GOT3 (cell line): ENCODE measurements around the gene OTOG.
"Not testable (repeated sequence)": the region's sequence is repeated elsewhere in the genome, so short reads cannot be mapped to it uniquely, and the experiment has no call there.

Source experiments
- DNase-seq: peaks from one replicate; lab custom pipeline; 2025; ENCODE audit warnings: mixed read lengths; lab: John Stamatoyannopoulos, UW

OTOG gene

DNA sequence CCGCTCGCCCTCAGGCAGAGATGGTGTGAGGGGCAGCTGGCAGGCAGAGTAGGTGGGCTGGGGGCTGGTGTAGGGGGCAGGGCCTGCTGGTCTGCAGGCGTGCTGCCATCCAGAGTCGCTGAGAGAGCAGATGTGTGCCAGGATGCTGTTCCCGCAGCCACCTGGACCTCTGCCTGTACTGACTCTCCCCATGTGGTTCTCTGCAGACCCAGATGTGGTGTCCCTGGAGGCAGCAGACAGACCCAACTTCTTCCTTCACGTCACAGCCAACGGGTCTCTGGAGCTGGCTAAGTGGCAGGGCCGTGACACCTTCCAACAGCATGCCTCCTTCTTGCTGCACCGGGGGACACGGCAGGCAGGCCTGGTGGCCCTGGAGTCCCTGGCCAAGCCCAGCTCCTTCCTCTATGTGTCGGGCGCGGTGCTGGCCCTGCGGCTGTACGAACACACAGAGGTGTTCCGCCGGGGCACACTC is 58.6 kb downstream of the OTOG start:
- DNase-seq: no peak

GRCh38 chr11:17606233-17607082 is 59.4 kb downstream of the OTOG start:
- no peak for DNase-seq

- DNase-seq: no peak
Observed at GRCh38 chr11:17607083-17607429, 60.0 kb downstream of the OTOG start.

- DNase-seq: no peak
Observed at GRCh38 chr11:17607591-17608570, 60.8 kb downstream of the OTOG start.

DNA sequence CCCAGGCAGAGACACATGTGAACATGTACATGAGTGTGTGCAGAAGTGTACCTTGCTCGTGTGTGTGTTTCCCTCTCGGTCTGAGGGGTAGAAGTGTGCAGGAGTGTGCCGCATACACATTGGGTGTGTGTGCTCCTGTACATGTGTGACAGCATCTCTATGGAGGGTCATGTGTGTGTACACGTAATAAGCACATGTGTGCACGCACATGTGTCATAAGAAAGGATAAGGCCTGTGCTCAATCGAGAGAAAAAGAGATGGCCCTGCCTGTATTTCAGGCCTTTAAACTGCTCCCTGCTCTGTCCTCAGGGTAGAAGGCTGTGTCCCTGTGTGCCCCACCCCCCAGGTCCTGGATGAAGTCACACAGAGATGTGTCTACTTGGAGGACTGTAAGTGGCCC is 61.8 kb downstream of the OTOG start:
- no peak for DNase-seq

DNA sequence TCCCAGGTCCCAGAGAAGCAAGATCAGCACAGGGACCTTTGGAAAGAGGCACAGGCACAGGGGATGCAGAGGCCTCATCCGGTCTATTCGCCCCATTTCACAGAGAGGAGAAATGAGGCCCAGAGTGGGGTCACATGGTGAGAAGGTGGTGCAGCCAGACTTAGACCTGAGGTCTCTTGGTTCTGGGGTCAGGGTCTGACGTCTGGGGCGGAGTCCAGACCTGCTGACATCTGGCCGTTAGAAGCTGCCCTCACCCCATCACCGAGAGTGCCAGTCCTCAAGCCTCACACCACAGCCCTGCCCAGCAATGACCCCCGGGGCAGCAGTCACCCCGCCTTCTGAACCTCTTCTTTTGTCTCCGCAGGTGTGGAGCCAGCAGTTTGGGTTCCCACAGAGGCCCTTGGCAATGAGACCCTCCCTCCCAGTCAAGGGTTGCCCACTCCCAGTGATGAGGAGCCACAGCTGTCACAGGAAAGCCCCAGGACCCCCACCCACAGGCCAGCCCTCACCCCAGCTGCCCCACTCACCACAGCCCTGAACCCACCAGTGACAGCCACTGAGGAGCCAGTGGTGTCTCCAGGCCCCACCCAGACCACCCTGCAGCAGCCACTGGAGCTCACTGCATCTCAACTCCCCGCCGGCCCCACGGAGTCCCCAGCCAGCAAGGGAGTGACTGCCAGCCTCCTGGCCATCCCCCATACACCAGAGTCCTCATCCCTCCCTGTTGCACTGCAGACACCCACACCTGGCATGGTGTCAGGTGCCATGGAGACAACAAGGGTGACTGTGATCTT is 62.4 kb downstream of the OTOG start:
- no peak for DNase-seq

DNA sequence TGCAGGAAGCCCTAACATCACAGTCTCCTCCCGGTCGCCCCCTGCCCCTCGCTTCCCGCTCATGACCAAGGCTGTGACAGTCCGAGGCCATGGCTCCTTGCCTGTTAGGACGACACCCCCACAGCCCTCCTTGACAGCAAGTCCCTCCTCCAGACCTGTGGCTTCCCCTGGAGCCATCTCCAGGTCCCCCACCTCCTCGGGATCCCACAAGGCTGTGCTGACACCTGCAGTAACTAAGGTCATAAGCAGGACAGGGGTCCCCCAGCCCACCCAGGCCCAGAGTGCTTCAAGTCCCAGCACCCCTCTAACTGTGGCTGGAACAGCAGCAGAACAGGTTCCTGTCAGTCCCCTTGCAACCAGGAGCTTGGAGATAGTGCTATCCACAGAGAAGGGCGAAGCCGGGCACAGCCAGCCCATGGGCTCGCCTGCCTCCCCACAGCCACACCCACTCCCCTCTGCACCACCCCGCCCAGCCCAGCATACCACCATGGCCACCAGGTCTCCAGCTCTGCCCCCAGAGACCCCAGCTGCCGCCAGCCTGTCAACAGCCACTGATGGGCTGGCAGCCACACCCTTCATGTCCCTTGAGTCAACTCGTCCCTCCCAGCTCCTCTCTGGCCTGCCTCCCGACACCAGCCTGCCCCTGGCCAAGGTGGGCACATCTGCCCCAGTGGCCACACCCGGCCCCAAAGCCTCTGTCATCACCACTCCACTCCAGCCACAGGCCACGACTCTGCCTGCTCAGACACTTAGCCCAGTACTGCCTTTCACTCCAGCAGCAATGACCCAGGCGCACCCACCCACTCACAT is 63.2 kb downstream of the OTOG start:
- no peak for DNase-seq

DNA sequence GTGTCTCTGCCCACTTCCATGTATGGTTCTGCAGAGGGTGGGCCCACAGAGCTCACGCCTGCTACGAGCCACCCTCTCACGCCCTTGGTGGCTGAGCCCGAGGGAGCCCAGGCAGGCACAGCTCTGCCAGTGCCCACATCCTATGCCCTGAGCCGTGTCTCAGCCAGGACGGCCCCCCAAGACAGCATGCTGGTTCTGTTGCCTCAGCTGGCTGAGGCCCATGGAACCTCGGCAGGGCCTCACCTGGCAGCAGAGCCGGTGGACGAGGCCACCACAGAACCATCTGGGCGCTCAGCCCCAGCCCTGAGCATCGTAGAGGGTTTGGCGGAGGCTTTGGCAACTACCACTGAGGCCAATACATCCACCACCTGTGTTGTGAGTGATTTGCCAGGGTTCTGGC is 64.0 kb downstream of the OTOG start:
- no peak for DNase-seq

- DNase-seq: no peak
Observed at GRCh38 chr11:17611503-17612220, 64.6 kb downstream of the OTOG start.

- no peak for DNase-seq
Observed at GRCh38 chr11:17612221-17613188, 65.4 kb downstream of the OTOG start.

DNA sequence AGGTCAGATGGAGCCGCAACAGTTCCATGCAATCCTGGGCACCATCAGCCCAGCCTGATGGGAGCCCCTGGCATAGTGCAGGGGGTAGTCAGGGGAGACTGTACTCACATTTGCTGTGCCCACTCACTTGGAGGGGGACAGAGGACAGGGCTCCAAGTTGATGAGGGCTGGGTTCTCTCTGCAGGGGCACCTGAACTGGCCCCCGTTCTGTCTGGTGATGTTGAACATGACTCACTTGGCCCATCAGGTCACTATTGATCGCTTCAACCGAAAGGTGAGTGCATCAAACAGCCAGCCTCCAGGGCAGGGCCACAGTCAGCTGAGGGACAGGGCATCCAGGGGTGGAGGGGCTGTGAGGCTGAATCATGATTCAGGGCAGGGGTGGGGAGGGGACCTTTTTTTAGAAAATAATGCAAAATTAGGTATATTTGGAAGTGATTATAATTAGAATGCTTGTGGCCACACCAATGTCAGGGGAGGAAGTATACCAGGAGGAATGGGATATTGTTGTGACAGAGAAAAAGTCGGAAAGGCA is 66.4 kb downstream of the OTOG start:
- no peak for DNase-seq

DNA sequence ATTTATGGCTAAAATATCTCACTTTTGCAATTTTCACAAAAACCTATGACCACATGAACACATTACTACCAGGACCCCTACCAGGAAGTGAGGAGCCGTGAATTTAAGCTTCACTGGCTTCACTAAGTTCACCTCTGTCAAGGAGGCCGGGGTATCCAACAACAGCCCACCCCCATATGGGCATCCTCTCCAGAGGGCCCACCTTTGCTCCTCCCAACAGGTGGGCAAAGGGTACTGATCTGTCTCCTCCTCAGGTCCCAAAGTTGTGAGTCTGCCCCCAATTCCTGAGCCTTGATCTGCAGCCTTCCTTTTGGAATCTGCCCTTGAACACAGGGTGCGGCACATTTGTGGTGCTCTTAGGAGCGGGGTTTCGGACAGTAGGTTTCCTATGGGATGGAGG is 66.9 kb downstream of the OTOG start:
- DNase-seq: no peak

DNA sequence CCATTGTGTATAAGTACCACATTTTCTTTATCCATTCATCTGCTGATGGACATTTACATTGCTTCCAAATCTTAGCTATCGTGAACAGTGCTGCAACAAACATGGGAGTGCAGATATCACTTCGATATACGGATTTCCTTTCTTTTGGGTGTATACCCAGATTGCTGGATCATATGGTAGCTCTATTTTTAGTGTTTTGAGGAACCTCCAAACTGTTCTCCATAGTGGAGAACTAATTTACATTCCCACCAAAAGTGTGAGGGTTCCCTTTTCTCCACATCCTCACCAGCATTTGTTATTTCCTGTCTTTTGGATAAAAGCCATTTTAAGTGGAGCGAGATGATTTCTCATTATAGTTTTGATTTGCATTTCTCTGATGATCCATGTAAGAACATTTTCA is 75.7 kb downstream of the OTOG start:
- DNase-seq: not testable (repeated sequence)

- no peak for DNase-seq
Observed at GRCh38 chr11:17629113-17629512, 82.1 kb downstream of the OTOG start.

GRCh38 chr11:17630936-17631335 is 83.9 kb downstream of the OTOG start:
- DNase-seq: no peak

- DNase-seq: no peak
Observed at GRCh38 chr11:17631702-17632365, 84.8 kb downstream of the OTOG start.

GRCh38 chr11:17633279-17633986 is 86.4 kb downstream of the OTOG start:
- no peak for DNase-seq
